Middle frontal gyrus (tissue), 1 donor: ENCODE measurements around the gene DGKI.

Experiments
- DNase-seq: peaks from one replicate; pipeline ENCODE4 v3.0.0-alpha.2; 2015; ENCODE audit warnings: low spot score; ENCODE audit errors: extremely low spot score

Gene DGKI

DNA sequence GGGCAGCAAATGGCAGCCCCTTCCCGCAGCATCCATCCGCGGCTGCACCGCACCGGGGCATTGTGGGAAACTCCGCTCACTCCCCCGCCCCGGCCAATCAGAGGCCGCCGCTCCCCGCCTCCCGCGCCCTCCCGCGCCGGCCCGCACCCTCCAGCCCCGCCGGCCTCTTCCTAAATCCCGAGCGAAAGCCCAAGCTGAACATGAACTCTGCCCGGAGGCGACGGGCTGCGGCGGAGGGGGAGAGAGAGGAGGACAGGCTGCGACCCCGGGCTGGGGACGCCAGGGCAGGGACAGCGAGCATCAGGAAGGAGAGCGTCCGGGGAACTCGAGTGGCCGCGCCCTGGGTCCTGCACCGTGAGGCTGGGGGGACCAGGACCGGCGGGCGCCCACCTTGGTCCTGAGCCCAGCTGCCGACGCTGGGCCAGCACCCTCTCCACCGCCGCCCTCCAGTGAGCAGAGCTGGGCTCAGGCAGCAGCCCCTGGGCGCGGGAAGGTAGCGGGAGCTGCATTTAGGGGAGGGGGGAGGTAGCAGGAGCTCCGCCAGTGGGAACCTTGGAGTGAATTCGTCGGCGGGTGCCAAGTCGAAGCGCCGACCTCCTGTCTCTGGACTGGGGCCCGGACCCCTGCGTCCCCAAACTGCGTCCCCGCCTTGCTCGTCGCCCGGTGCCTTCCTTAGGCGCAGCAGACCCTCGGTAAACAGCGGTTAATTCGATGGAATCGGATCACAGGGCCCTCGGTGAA lies at the start of gene DGKI:
Gene DGKI, minus strand, starts transcription at position 148 of the 741 bp plus-strand sequence.
- peak; percentile 78 for DNase-seq

DNA sequence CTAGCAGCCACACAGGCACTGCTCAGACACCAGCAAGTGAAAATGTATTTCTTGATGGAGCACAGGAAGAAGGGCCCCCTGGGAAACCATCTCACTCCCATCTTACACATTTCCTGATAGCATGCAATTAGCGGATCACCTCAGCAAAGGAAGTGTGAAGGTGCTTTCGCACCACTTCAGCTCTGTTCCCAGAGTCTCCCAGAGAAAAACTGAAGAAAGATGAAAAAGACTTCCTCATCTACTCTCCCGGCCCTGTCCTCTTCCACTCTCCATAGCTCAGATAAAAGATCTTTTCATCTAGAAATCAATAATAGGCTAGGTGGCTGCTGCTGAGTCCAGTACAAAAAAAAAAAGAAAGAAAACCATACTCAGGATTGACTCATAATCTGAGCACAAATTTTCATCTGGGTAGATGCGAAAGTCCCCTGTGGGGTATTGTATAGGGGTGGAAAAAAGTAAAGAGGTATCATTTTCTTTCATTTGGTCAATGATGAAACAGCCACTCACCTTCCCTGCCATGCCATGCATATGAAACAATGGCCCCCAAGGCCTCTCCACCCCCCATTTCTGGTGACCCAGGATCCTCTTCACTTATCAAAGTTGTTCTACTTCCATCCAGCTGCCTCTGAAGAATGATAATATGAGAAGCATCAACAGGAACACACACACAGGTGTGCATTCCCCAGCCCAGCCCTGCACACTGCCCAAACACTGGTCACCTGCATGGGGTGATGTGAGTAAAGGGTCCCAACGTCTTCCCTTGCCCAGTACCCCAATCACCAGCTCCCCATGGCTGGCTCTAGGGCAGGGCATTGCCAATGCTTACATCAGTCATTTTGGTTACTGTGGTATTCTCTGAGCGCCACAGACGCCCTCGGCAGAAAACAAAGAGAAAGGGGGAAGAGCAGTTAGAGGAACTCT lies 48.8 kb upstream of the DGKI start:
- DNase-seq, result no peak

- no peak for DNase-seq
Measured at GRCh38 chr7:137893143-137893742, 46.5 kb upstream of the DGKI start.

DNA sequence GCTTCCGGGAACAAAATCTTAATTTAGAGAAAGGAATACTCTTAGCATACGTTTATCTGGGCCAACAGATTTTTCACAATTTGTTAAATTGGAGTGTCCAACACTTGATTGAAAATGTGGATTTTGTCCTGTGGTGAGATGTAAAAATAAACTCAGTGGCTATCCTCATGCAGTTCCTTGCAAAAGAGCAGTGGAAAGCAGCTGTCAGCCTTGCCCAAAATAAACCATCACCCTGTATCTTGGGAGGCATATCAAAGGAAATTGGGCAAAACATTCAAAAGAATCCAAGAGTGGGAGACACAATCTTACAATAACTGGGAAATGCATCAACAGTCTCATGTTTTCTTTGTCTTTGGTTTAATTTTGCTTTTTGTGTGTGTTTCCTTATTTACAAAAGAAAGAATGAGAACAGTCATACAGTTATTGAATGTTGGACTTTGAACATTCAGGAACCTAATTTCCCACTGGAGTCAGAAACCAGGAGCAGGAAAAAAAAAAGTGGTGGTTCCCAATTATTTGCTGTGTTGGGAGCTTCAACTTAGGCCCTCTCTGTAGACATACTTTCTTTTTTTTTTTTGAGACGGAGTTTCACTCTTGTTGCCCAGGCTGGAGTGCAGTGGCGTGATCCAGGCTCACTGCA lies 44.4 kb upstream of the DGKI start:
- DNase-seq, result no peak

GRCh38 chr7:137890449-137890921 lies 43.7 kb upstream of the DGKI start:
- DNase-seq, result no peak

- no peak for DNase-seq
Measured at GRCh38 chr7:137888241-137888640, 41.5 kb upstream of the DGKI start.

- no peak for DNase-seq
Measured at GRCh38 chr7:137886746-137887145, 40.0 kb upstream of the DGKI start.

- no peak for DNase-seq
Measured at GRCh38 chr7:137886281-137886680, 39.5 kb upstream of the DGKI start.

DNA sequence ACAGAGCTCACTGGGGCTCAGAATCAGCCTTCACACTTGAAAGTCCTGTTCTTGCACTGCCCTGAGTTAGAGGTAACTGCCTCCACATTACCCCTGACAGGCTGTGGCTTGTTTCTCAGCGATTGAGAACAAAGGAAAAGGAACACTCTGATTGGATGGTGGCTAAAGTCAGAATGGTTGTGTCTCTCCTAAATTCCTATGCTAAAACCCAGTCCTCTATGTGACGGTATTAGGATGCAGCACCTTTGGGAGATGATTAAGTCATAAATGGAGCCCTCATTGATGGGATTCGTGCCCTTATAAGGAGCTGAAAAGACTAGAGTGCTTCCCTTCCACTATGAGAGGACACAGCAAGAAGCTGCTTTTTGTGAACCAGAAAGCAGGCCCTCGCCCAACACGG lies 38.9 kb upstream of the DGKI start:
- DNase-seq, result no peak

- no peak for DNase-seq
Measured at GRCh38 chr7:137882806-137883205, 36.0 kb upstream of the DGKI start.

DNA sequence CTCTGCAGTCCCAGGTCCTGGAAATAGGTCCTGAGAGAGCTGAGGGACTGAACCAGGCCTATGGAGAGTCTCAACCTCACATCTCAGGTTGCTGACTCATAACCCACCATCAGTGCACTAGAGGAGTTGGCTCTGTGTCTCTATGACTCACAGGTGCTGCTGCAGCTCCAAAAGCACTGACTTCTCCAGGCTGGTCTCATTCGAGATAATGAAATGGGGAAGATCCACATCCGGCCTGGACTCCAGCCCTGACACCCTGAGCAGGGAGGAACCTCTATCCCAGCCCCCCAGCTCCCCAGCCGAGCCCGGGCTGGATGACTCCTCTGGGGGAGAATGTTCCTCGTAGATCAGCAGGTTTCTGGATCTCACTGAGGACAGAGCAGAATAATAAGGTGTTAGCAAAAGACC lies 35.5 kb upstream of the DGKI start:
- DNase-seq, result no peak

GRCh38 chr7:137881607-137882260 lies 35.0 kb upstream of the DGKI start:
- no peak for DNase-seq

DNA sequence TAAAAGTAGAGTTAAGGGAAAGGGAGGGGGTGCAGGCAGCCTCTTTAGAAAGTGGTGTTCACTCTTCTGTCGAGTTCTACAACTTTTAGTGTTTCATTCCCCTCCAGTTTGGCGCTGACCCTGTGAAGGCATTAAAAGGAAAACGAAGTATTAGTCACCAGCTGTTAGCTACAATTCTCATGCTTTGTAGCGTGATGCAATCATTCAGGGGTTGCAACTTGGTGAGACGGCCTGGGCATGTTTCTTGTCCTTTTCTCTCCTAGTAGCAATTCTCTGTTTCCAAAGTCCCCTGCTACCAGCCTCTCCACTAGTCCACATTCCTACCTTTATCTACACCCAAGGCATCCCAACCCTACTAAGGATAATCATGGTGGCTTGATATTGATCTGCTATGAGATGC lies 33.7 kb upstream of the DGKI start:
- DNase-seq, result no peak

DNA sequence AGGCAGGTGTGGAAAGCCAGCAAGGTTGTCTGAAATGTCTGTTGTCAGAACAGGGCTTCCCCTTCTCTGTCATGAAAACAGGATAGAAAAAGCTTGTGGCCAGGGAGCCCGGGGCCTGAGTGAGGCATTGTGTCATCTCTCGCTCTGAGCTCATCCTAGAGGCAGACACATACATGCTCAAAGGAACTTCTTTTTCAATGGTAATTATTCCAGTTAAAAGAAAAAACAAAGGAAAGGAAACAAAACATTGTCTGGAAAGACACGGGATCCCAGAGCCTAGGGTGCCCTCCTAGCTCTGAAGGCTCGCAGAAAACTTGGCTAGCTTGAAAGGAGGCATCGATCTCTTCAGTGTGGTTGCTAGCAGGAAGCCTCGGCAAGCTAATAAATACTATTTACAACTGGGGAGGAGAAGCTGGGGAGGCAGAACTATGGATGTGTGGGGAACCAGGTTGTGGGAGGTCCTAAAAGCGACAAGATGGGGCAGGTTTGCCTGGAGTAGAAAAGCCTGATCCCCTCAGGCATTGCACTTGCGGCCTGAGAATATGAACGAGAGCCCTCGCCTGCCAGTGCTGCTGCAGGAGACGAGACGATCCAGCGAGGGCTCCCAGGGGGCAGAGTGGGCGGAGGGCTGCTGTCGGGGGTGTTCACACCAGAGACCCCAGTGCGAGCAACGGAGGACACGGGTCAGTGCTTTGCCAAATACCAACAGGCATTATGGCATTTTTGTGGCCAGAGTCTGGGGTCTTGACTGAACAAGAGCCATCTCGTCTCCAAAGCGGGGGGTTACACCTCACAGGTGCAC lies 32.8 kb upstream of the DGKI start:
- DNase-seq, result no peak

- no peak for DNase-seq
Measured at GRCh38 chr7:137878333-137878961, 31.7 kb upstream of the DGKI start.

DNA sequence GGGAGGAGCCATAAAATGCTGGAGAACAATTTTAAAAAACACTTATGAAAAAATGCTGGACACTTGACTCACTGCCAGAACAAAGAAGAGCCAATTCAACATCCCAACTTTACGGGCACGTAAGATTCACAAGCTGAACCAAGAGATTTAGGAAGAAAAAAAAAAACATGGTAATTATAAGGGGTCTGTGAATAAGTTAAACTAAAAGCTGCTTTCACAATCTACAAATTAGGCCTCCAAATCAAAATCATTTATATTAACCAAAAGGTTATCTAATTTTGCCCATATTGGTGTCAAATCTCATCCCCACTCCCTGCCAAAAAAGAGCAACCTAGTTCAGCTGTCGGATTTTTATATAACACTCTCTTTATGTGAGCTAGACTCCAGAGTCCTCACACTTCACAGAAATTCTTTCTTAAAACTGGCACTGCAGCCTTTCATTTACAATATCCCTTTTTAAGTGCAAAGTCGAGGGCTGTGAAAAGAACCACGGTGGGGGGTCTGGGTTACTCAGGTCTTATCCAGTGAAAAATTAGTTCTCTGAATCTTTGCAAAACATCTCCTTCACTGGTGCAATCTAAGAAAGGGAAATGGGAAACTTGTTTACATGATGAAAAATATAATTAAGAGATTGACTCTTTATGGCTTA lies 30.4 kb upstream of the DGKI start:
- no peak for DNase-seq

DNA sequence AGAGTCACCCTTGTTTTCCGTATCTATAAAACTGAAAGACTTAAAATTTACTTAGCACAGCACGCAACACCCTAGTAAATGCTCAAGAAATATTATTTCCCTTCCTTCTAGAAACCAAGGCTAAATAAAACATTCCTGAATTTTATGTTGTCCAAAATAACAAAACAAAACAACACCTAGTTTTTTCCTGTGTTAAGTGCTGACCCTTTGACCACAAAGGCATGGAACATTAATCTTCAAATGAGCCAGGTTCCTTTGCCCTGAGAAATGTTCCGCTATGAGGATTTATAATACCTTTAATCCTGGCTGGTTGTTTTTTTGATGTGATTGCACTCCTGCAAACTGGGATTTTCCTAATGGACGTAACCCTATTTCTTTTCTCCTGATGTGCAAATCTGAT lies 29.0 kb upstream of the DGKI start:
- DNase-seq, result no peak

GRCh38 chr7:137873979-137874777 lies 27.4 kb upstream of the DGKI start:
- DNase-seq, result no peak
